B cell (primary cell): ENCODE results near the gene HOMER3. TPM values are rescaled to one million over a fixed set of nuclear protein-coding genes. Genes with fewer than 3 reads are reported as not detected.

Experiments used
- ATAC-seq: fragments of 200-7000 bp; cut with Tn5 transposase; one replicate; pipeline ENCODE4 v1.10.0; 2021; ENCODE audit warnings: low read depth, mild to moderate bottlenecking, moderate number of reproducible peaks, moderate library complexity
- CTCF ChIA-PET: fragments of 350-600 bp; sonication (Branson Sonifier 250); formaldehyde crosslinking; loops from one replicate; lab custom pipeline; 2021; ENCODE audit warnings: antibody characterized with exemption, inconsistent platforms; lab: Charles Lee
- POLR2A ChIA-PET: fragments of 350-600 bp; sonication (Branson Sonifier 250); formaldehyde crosslinking; loops from one replicate; lab custom pipeline; 2021; ENCODE audit warnings: antibody characterized with exemption; lab: Charles Lee
- DNase-seq: peaks from one replicate; pipeline ENCODE4 v3.0.0; 2013
- H2AFZ ChIP-seq: 2 replicates; pipeline ENCODE4 v1.6.1; 2012; ENCODE audit warnings: mild to moderate bottlenecking, low read depth, low read length; ENCODE audit not compliant: insufficient read depth, poor library complexity, severe bottlenecking
- H3K27ac ChIP-seq, 2 donors: 1 replicate in 1 of 2; 2 replicates in 1 of 2; pipeline ENCODE4 v1.5.1; 2012 to 2013; ENCODE audit warnings: low read length in 2 of 2, mild to moderate bottlenecking in 2 of 2, moderate library complexity in 1 of 2
- H3K27me3 ChIP-seq, 4 experiments: fragments of 200-600 bp in 1 of 4; sonication (generic) in 1 of 4; replicated peaks in 1 of 4; 1 replicate in 2 of 4; 2 replicates in 2 of 4; pipeline versions ENCODE4 v1.6.1 to v1.7.0; 2013 to 2016; ENCODE audit warnings: low read length in 3 of 4, mild to moderate bottlenecking in 2 of 4, mixed read lengths in 1 of 4, moderate library complexity in 1 of 4; ENCODE audit not compliant: insufficient read depth in 4 of 4, control insufficient read depth in 3 of 4; ENCODE audit errors: control extremely low read depth in 1 of 4
- H3K36me3 ChIP-seq, 2 experiments: replicated peaks in 1 of 2; 1 replicate in 1 of 2; 2 replicates in 1 of 2; pipeline versions ENCODE4 v1.6.1 to v1.7.1; 2013; ENCODE audit warnings: low read length in 1 of 2; ENCODE audit not compliant: insufficient read depth in 2 of 2, control insufficient read depth in 1 of 2; ENCODE audit errors: control extremely low read depth in 1 of 2, extremely low read depth in 1 of 2
- H3K4me1 ChIP-seq, 2 donors: fragments of 200-600 bp in 1 of 2; sonication (generic) in 1 of 2; 1 replicate in 1 of 2; 2 replicates in 1 of 2; pipeline versions ENCODE4 v1.5.1 to v1.6.1; 2013 to 2017; ENCODE audit warnings: low read length in 2 of 2; ENCODE audit not compliant: control insufficient read depth in 2 of 2, insufficient read depth in 2 of 2
- H3K4me2 ChIP-seq: replicated peaks from 2 replicates; pipeline ENCODE3; 2012; ENCODE audit warnings: mild to moderate bottlenecking, low read depth, low read length; ENCODE audit not compliant: poor library complexity, severe bottlenecking
- H3K4me3 ChIP-seq, 5 experiments: fragments of 200-600 bp in 1 of 5; sonication (generic) in 1 of 5; 1 replicate in 3 of 5; 2 replicates in 2 of 5; pipeline versions ENCODE4 v1.5.1 to v1.7.0; 2011 to 2016; ENCODE audit warnings: low read length in 4 of 5, mild to moderate bottlenecking in 4 of 5, low read depth in 2 of 5, control low read depth in 1 of 5, moderate library complexity in 1 of 5; ENCODE audit not compliant: insufficient read depth in 1 of 5; ENCODE audit errors: control extremely low read depth in 1 of 5, extremely low read depth in 1 of 5
- H3K79me2 ChIP-seq: fragments of 200-600 bp; sonication (generic); one replicate; pipeline ENCODE4 v1.6.0; 2016; ENCODE audit warnings: low read length; ENCODE audit not compliant: control insufficient read depth, insufficient read depth
- H3K9ac ChIP-seq: fragments of 200-600 bp; sonication (generic); 2 replicates; pipeline ENCODE4 v1.6.1; 2017; ENCODE audit warnings: mild to moderate bottlenecking, low read length, moderate library complexity
- H3K9me3 ChIP-seq, 3 donors: one replicate each; pipeline versions ENCODE4 v1.6.1 to v1.7.1; 2013; ENCODE audit warnings: low read length in 2 of 3; ENCODE audit not compliant: control insufficient read depth in 2 of 3, insufficient read depth in 1 of 3; ENCODE audit errors: control extremely low read depth in 1 of 3
- H4K20me1 ChIP-seq: 2 replicates; pipeline ENCODE4 v1.6.0; 2012; ENCODE audit warnings: mild to moderate bottlenecking, low read length; ENCODE audit not compliant: insufficient read depth, control insufficient read depth, poor library complexity, severe bottlenecking
- H3K27ac Mint-ChIP-seq: one replicate; pipeline ENCODE4 v1.8.0; 2021; ENCODE audit warnings: mixed read lengths
- H3K27me3 Mint-ChIP-seq: one replicate; pipeline ENCODE4 v1.8.0; 2021; ENCODE audit warnings: mixed read lengths
- H3K4me1 Mint-ChIP-seq: one replicate; pipeline ENCODE4 v1.8.0; 2021; ENCODE audit warnings: mixed read lengths
- H3K4me3 Mint-ChIP-seq: one replicate; pipeline ENCODE4 v1.8.0; 2021; ENCODE audit warnings: mixed read lengths
- H3K9me3 Mint-ChIP-seq: one replicate; pipeline ENCODE4 v1.8.0; 2022; ENCODE audit warnings: mixed read lengths; ENCODE audit not compliant: insufficient read depth
- EZH2 ChIP-seq: IDR thresholded peaks from 2 replicates; pipeline ENCODE4 v1.6.1; 2012; ENCODE audit warnings: borderline replicate concordance, low read depth, mild to moderate bottlenecking, moderate library complexity, low read length; ENCODE audit not compliant: insufficient read depth, poor library complexity, severe bottlenecking
- WGBS: methylation state at CpG from one replicate; pipeline ENCODE4 v1.1.5; 2013; ENCODE audit warnings: missing lambda C conversion rate; ENCODE audit not compliant: insufficient coverage; 5-methylcytosine and 5-hydroxymethylcytosine counted together
- intact Hi-C: fragments of 100-400 bp; cut with micrococcal nuclease; formaldehyde crosslinking; loops from one replicate; pipeline ENCODE4 v1.10.0; 2022
- polyA plus RNA-seq: library from polyadenylated mRNA; depleted of rRNA; stranded (reverse); fragments of >200 nt; gene quantifications from 2 replicates; pipeline ENCODE4 v1.2.3, GENCODE V29; 2012
- total RNA-seq, 2 donors: library from RNA; stranded (reverse); fragments of 120-200 nt in 1 of 2; gene quantifications; 1 replicate in 1 of 2; 2 replicates in 1 of 2; pipeline versions ENCODE4 v1.2.3 to v1.2.4, GENCODE V29; 2013 to 2022
- TF ChIP-seq, protein P1 (sequence below): fragments of 200-600 bp; IDR thresholded peaks from one replicate; pipeline ENCODE4 v1.8.0; 2022; ENCODE audit warnings: antibody characterized with exemption, mild to moderate bottlenecking

Gene HOMER3
- total and polyA plus RNA-seq, 2 donors (not counting 1 experiment from before 2014, with no cell fraction given), result 5.9 to 26.4 TPM

- Histone ChIP-seq H3K4me1 (no peaks in the 10 kb centered on the region), H3K27me3 (peaks cover 0 to 2% (median 0%) of the 10 kb centered on the region in 4 experiments), H2AFZ (no peak overlapping the region), H3K4me3 (no peak overlapping the region), H3K9ac (no peak overlapping the region), H3K27ac (no peak overlapping the region), H3K79me2 (no peaks in the 10 kb centered on the region), H3K9me3 (peaks cover 0 to 10% (median 0%) of the 10 kb centered on the region in 3 donors), H3K4me2 (no peak overlapping the region), H4K20me1 (no peaks in the 10 kb centered on the region), H3K36me3 (no peaks in the 10 kb centered on the region)
- POLR2A ChIA-PET, result interaction anchor here (0.7 kb wide), 1 partner anchor 571 kb away, joined by 6 read pairs; no protein-coding TSS in a partner anchor
- CTCF ChIA-PET, result no interaction called here
- intact Hi-C loops, result no loop called here
- DNase-seq (no peak), ATAC-seq (no peak)
- no peak overlapping the region for H3K27ac Mint-ChIP-seq
- no peak overlapping the region for H3K4me3 Mint-ChIP-seq
- no peaks in the 10 kb centered on the region for H3K4me1 Mint-ChIP-seq
- 93% methylated on average over 10 of the region's 13 CpGs for whole genome bisulfite sequencing
- H3K9me3 Mint-ChIP-seq, result no peaks in the 10 kb centered on the region
- peaks cover 18% of the 10 kb centered on the region for H3K27me3 Mint-ChIP-seq
- TF ChIP-seq EZH2, result no peak
Observed at GRCh38 chr19:18969931-18970659, 29.1 kb upstream of the HOMER3 start.

- Histone ChIP-seq H3K4me1 (no peaks in the 10 kb centered on the region), H3K27me3 (peaks cover 0 to 2% (median 0%) of the 10 kb centered on the region in 4 experiments), H3K4me3 (no peak overlapping the region), H3K4me2 (no peak overlapping the region), H3K9ac (no peak overlapping the region), H4K20me1 (no peaks in the 10 kb centered on the region), H3K79me2 (no peaks in the 10 kb centered on the region), H3K36me3 (no peaks in the 10 kb centered on the region), H3K9me3 (peaks cover 0 to 10% (median 0%) of the 10 kb centered on the region in 3 donors), H3K27ac (no peak overlapping the region), H2AFZ (no peak overlapping the region)
- Mint-ChIP-seq H3K4me3 (no peak overlapping the region), H3K4me1 (no peaks in the 10 kb centered on the region), H3K27ac (no peak overlapping the region), H3K9me3 (no peaks in the 10 kb centered on the region), H3K27me3 (peaks cover 12% of the 10 kb centered on the region)
- DNase-seq (no peak), ATAC-seq (no peak)
- ChIA-PET CTCF (no interaction called here), POLR2A (no interaction called here)
- intact Hi-C loops, result no loop called here
- WGBS, result 2% methylated on average over 6 of the region's 11 CpGs
- TF ChIP-seq, protein P1, sequence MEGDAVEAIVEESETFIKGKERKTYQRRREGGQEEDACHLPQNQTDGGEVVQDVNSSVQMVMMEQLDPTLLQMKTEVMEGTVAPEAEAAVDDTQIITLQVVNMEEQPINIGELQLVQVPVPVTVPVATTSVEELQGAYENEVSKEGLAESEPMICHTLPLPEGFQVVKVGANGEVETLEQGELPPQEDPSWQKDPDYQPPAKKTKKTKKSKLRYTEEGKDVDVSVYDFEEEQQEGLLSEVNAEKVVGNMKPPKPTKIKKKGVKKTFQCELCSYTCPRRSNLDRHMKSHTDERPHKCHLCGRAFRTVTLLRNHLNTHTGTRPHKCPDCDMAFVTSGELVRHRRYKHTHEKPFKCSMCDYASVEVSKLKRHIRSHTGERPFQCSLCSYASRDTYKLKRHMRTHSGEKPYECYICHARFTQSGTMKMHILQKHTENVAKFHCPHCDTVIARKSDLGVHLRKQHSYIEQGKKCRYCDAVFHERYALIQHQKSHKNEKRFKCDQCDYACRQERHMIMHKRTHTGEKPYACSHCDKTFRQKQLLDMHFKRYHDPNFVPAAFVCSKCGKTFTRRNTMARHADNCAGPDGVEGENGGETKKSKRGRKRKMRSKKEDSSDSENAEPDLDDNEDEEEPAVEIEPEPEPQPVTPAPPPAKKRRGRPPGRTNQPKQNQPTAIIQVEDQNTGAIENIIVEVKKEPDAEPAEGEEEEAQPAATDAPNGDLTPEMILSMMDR, result no peak
- no peak for TF ChIP-seq EZH2
Observed at GRCh38 chr19:18967358-18968146, 26.5 kb upstream of the HOMER3 start.
